Endothelial cell of umbilical vein (primary cell): Measurements from ENCODE around the gene ATP5PB.

Experiments used
- EZH2 ChIP-seq: IDR thresholded peaks from 2 replicates; pipeline ENCODE4 v1.6.1; 2012; ENCODE audit warnings: borderline replicate concordance, low read depth, mild to moderate bottlenecking, moderate library complexity, low read length, inconsistent platforms; ENCODE audit not compliant: severe bottlenecking
- POLR2A ChIP-seq: IDR thresholded peaks from 2 replicates; pipeline ENCODE4 v1.6.1; 2012; ENCODE audit warnings: low read depth, mild to moderate bottlenecking, control low read depth, low read length
- POLR2AphosphoS5 ChIP-seq: IDR thresholded peaks from 2 replicates; pipeline ENCODE4 v1.6.1; 2012; ENCODE audit warnings: low read depth, mild to moderate bottlenecking, control low read depth, low read length, moderate library complexity; ENCODE audit not compliant: insufficient read depth
- TF ChIP-seq, protein P1 (sequence below), 2 donors: IDR thresholded peaks; 1 replicate in 1 of 2; 2 replicates in 1 of 2; pipeline ENCODE4 v1.5.1; 2011; ENCODE audit warnings: low read length in 2 of 2, mild to moderate bottlenecking in 2 of 2, moderate library complexity in 2 of 2, control low read depth in 1 of 2, inconsistent platforms in 1 of 2, low read depth in 1 of 2; ENCODE audit not compliant: insufficient read depth in 1 of 2; ENCODE audit errors: extremely low read depth in 1 of 2

DNA sequence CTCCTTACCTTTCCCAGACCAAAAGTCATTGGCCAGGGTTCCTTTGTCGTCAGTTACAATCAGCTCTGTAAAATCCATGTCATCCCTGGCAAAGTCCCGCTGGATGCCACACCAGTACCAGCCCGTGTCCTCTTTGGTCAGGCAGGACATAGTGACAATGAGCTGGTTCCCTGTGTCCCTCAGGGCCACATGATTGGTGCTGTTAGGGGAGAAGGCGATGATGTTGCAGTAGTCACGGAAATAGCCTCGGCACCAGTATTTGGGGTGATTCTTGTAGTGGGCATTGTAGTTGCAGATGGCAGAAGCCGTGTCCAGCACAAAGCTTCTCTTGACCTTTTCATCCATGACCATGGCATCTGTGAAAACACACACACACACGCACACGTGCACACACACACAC is 39.4 kb downstream of the ATP5PB start:
- TF ChIP-seq, protein P1, sequence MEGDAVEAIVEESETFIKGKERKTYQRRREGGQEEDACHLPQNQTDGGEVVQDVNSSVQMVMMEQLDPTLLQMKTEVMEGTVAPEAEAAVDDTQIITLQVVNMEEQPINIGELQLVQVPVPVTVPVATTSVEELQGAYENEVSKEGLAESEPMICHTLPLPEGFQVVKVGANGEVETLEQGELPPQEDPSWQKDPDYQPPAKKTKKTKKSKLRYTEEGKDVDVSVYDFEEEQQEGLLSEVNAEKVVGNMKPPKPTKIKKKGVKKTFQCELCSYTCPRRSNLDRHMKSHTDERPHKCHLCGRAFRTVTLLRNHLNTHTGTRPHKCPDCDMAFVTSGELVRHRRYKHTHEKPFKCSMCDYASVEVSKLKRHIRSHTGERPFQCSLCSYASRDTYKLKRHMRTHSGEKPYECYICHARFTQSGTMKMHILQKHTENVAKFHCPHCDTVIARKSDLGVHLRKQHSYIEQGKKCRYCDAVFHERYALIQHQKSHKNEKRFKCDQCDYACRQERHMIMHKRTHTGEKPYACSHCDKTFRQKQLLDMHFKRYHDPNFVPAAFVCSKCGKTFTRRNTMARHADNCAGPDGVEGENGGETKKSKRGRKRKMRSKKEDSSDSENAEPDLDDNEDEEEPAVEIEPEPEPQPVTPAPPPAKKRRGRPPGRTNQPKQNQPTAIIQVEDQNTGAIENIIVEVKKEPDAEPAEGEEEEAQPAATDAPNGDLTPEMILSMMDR (IDR thresholded peaks at IDR 0.05; ENCODE audit: extremely low read depth in 1 of 2, insufficient read depth in 1 of 2, low read depth in 1 of 2, low read length in 2 of 2): no peak
- TF ChIP-seq POLR2A (no peak), EZH2 (no peak), POLR2AphosphoS5 (no peak)
